PFSK-1 (cell line): Measurements from ENCODE around the gene SPP2.

Experiments
- FOXP2 ChIP-seq: optimal IDR thresholded peaks from 2 replicates; pipeline ENCODE3; 2011; ENCODE audit warnings: borderline replicate concordance, control low read depth, inconsistent platforms; ENCODE audit not compliant: insufficient read depth; ENCODE audit errors: extremely low read length, extremely low read depth
- POLR2AphosphoS5 ChIP-seq: IDR thresholded peaks from 2 replicates; pipeline ENCODE4 v1.6.1; 2012; ENCODE audit warnings: low read depth, mild to moderate bottlenecking, control low read depth, low read length, moderate library complexity
- SIN3A ChIP-seq: IDR thresholded peaks from 2 replicates; pipeline ENCODE4 v1.6.1; 2012; ENCODE audit warnings: mild to moderate bottlenecking, low read length, moderate library complexity, borderline replicate concordance; ENCODE audit not compliant: insufficient read depth
- TAF1 ChIP-seq: IDR thresholded peaks from 2 replicates; pipeline ENCODE4 v1.6.1; 2012; ENCODE audit warnings: low read length, control low read depth, borderline replicate concordance; ENCODE audit not compliant: insufficient read depth
- TF ChIP-seq, protein P1 (sequence below), 2 experiments: IDR thresholded peaks; 2 replicates each; pipeline versions ENCODE4 v1.6.1 to v1.8.0; 2011 to 2012; ENCODE audit warnings: low read depth in 2 of 2, low read length in 2 of 2, control low read depth in 1 of 2, inconsistent platforms in 1 of 2, mild to moderate bottlenecking in 1 of 2, moderate library complexity in 1 of 2; ENCODE audit not compliant: insufficient read depth in 1 of 2

The SPP2 gene

DNA sequence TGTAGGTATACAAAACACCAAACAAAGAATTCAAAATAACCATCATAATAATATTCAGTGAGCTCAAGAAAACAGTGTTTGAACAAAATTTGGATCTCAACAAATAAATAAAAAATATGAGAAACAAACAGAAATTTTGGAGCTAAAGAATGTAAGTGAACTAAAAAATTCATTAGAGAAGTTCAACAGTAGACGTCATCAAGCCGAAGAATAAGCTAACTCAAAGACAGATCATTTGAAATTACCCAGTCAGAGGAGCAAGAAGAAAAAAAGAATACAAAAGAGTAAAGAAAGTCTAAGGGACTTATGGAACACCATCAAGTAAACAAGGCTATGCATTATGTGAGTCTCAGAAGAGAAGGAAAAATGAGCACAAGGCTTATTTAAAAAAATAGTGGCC is 16.6 kb upstream of the SPP2 start:
- TF ChIP-seq, protein P1, sequence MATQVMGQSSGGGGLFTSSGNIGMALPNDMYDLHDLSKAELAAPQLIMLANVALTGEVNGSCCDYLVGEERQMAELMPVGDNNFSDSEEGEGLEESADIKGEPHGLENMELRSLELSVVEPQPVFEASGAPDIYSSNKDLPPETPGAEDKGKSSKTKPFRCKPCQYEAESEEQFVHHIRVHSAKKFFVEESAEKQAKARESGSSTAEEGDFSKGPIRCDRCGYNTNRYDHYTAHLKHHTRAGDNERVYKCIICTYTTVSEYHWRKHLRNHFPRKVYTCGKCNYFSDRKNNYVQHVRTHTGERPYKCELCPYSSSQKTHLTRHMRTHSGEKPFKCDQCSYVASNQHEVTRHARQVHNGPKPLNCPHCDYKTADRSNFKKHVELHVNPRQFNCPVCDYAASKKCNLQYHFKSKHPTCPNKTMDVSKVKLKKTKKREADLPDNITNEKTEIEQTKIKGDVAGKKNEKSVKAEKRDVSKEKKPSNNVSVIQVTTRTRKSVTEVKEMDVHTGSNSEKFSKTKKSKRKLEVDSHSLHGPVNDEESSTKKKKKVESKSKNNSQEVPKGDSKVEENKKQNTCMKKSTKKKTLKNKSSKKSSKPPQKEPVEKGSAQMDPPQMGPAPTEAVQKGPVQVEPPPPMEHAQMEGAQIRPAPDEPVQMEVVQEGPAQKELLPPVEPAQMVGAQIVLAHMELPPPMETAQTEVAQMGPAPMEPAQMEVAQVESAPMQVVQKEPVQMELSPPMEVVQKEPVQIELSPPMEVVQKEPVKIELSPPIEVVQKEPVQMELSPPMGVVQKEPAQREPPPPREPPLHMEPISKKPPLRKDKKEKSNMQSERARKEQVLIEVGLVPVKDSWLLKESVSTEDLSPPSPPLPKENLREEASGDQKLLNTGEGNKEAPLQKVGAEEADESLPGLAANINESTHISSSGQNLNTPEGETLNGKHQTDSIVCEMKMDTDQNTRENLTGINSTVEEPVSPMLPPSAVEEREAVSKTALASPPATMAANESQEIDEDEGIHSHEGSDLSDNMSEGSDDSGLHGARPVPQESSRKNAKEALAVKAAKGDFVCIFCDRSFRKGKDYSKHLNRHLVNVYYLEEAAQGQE (IDR thresholded peaks at IDR 0.05; ENCODE audit: insufficient read depth in 1 of 2, low read depth in 2 of 2, low read length in 2 of 2): no peak
- no peak for TF ChIP-seq SIN3A
- no peak for TF ChIP-seq FOXP2
- TF ChIP-seq TAF1: no peak
- no peak for TF ChIP-seq POLR2AphosphoS5

DNA sequence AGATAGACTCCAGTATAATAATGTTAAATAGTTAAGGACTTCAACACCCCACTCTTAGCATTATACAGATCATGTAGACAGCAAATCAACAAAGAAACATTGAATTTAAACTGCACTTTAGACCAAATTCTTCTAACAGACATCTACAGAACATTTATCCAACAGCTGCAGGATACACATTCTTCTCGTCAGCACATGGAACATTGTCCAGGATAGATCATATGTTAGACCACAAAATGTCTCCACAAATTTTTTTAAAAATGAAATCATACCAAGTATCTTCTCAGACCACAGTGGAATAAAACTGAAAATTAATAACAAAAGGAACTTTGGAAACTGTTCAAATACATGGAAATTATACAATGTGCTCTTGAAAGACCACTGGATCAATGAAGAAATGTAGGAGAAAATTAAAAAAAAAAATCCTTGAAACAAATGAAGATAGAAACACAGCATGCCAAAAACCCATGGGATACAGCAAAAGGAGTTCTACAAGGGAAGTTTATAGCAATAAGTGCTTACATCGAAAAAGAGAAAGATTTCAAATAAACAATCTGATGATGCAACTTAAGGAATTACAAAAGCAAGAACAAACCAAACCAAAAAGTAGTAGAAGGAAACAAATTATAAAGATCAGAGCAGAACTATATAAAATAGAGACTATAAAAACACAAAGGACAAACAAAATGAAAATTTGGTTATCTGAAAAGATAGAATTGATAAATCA is 12.3 kb upstream of the SPP2 start:
- TF ChIP-seq, protein P1 (IDR thresholded peaks at IDR 0.05; ENCODE audit: insufficient read depth in 1 of 2, low read depth in 2 of 2, low read length in 2 of 2): no peak
- TF ChIP-seq FOXP2: no peak
- TF ChIP-seq SIN3A: no peak
- TF ChIP-seq POLR2AphosphoS5: no peak
- no peak for TF ChIP-seq TAF1

DNA sequence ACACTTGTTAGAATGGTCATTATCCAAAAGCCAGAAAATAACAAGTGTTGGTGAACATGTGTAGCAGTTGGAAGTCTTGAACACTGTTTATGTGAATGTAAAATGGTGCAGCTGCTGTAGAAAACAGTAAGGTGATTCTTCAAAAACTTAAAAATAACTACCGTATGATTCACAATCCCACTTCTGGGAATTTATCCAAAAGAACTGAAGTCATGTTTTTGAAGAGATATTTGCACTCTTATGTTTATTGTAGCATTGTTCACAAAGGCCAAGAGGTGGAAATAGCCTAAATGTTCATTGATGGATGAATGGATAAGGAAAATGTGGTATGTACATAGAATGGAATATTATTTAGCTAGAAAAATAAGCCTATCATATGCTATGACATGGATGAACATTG is 6.3 kb upstream of the SPP2 start:
- TF ChIP-seq SIN3A (no peak), FOXP2 (no peak), POLR2AphosphoS5 (no peak)
- TF ChIP-seq, protein P1 (IDR thresholded peaks at IDR 0.05; ENCODE audit: insufficient read depth in 1 of 2, low read depth in 2 of 2, low read length in 2 of 2): no peak

DNA sequence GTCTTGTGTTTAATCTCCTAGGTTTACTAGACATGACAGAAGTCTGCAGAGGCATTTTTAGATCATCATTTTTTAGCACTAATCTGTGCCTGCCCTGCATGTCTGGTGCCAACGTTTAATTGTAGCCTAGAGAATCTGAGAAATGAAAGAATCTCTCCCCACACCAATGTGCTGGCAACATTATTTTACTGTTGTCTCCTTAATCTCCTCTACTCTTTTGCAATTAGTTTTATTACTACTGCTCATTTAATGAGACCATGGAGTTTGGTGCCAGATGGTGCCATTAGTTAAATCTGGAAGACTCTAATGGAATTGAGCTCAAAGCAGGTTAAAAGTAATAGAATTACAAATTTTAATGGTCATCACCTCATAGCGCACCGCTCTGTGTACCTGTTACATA is 4.0 kb upstream of the SPP2 start:
- TF ChIP-seq TAF1 (no peak), POLR2AphosphoS5 (no peak)
- TF ChIP-seq, protein P1 (IDR thresholded peaks at IDR 0.05; ENCODE audit: insufficient read depth in 1 of 2, low read depth in 2 of 2, low read length in 2 of 2): no peak

DNA sequence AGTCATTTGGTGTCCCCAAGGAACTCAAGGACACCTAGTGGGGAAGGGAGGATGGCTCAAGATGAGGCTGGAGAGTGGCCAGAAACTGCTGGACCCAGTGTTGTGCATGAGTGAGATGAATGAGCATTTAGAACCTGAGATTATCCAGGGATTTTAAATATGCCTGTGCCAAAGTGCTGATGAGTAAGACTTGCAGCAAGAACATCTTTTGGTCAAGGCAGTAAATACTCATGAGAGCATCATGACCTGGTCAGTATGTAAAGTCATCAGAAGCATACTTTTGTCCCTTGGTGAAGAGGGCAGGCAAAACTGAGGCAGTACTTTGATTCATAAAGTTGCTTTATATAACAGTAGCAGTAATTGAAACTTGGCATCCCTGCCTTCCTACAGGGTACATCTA is 3.1 kb upstream of the SPP2 start:
- TF ChIP-seq POLR2AphosphoS5 (no peak), TAF1 (no peak), FOXP2 (no peak), SIN3A (no peak)
